ENCODE data around the gene ZRANB2. TPM values are rescaled to one million over a fixed set of nuclear protein-coding genes. Genes with fewer than 3 reads are reported as not detected.

The ZRANB2 gene
- 100 to 1,000 TPM; 110 to 127 TPM for total RNA-seq

- ChIA-PET CTCF (interaction anchor here (0.5 to 1.3 kb wide), 9 partner anchors 10 to 875 kb away, joined by 3 to 6 read pairs (median 3); no protein-coding TSS in a partner anchor), POLR2A (interaction anchor here (0.9 kb wide), 1 partner anchor 18 kb away, joined by 3 read pairs; no protein-coding TSS in a partner anchor)
- H3K9me3 Mint-ChIP-seq: no peaks in the 10 kb centered on the region
- peaks cover 11% of the 10 kb centered on the region for H3K27me3 Mint-ChIP-seq
- peaks cover 31% of the 10 kb centered on the region for H3K4me1 Mint-ChIP-seq
- DNase-seq: peak; percentile 95
- H3K27ac Mint-ChIP-seq: peak within 1 kb of the TSS; percentile 99
- H3K36me3 Mint-ChIP-seq (ENCODE audit: low read depth): peaks cover 23% of the 10 kb centered on the region
- H3K4me3 Mint-ChIP-seq: peak within 1 kb of the TSS; percentile 99
Observed at GRCh38 chr1:71080739-71081696, at the start of gene ZRANB2. ZRANB2 (minus strand) TSS chr1:71081035; CDS start chr1:71080995, 40 bp downstream.

- no peaks in the 10 kb centered on the region for H3K4me1 Mint-ChIP-seq
- H3K27me3 Mint-ChIP-seq: no peaks in the 10 kb centered on the region
- H3K9me3 Mint-ChIP-seq: peaks cover 32% of the 10 kb centered on the region
- H3K36me3 Mint-ChIP-seq (ENCODE audit: low read depth): no peaks in the 10 kb centered on the region
- no peak for DNase-seq
- no peak overlapping the region for H3K27ac Mint-ChIP-seq
- ChIA-PET CTCF (no interaction called here), POLR2A (no interaction called here)
- H3K4me3 Mint-ChIP-seq: no peak overlapping the region
Observed at GRCh38 chr1:71128060-71128459, 47.2 kb upstream of the ZRANB2 start.

- no peaks in the 10 kb centered on the region for H3K36me3 Mint-ChIP-seq (ENCODE audit: low read depth)
- ChIA-PET CTCF (no interaction called here), POLR2A (no interaction called here)
- no peaks in the 10 kb centered on the region for H3K4me1 Mint-ChIP-seq
- H3K27me3 Mint-ChIP-seq: peaks cover 2% of the 10 kb centered on the region
- H3K27ac Mint-ChIP-seq: no peak overlapping the region
- peaks cover 2% of the 10 kb centered on the region for H3K9me3 Mint-ChIP-seq
- no peak overlapping the region for H3K4me3 Mint-ChIP-seq
- DNase-seq: no peak
Observed at GRCh38 chr1:71118086-71118485, 37.3 kb upstream of the ZRANB2 start.

GRCh38 chr1:71116729-71117128, 35.9 kb upstream of the ZRANB2 start:
- DNase-seq: no peak
- no peak overlapping the region for H3K27ac Mint-ChIP-seq
- H3K27me3 Mint-ChIP-seq: peaks cover 2% of the 10 kb centered on the region
- no peaks in the 10 kb centered on the region for H3K4me1 Mint-ChIP-seq
- H3K36me3 Mint-ChIP-seq (ENCODE audit: low read depth): no peaks in the 10 kb centered on the region
- no peak overlapping the region for H3K4me3 Mint-ChIP-seq
- H3K9me3 Mint-ChIP-seq: no peaks in the 10 kb centered on the region
- ChIA-PET POLR2A (no interaction called here), CTCF (no interaction called here)

- H3K9me3 Mint-ChIP-seq: no peaks in the 10 kb centered on the region
- H3K27me3 Mint-ChIP-seq: no peaks in the 10 kb centered on the region
- ChIA-PET CTCF (no interaction called here), POLR2A (no interaction called here)
- H3K27ac Mint-ChIP-seq: no peak overlapping the region
- H3K36me3 Mint-ChIP-seq (ENCODE audit: low read depth): no peaks in the 10 kb centered on the region
- no peaks in the 10 kb centered on the region for H3K4me1 Mint-ChIP-seq
- DNase-seq: no peak
- no peak overlapping the region for H3K4me3 Mint-ChIP-seq
Observed at GRCh38 chr1:71106658-71107322, 26.0 kb upstream of the ZRANB2 start.

GRCh38 chr1:71104417-71104816, 23.6 kb upstream of the ZRANB2 start:
- Mint-ChIP-seq H3K27ac (no peak overlapping the region), H3K27me3 (no peaks in the 10 kb centered on the region), H3K36me3 (ENCODE audit: low read depth) (no peaks in the 10 kb centered on the region), H3K9me3 (no peaks in the 10 kb centered on the region), H3K4me1 (no peaks in the 10 kb centered on the region), H3K4me3 (no peak overlapping the region)
- POLR2A ChIA-PET: no interaction called here
- no peak for DNase-seq
- CTCF ChIA-PET: no interaction called here

DNA sequence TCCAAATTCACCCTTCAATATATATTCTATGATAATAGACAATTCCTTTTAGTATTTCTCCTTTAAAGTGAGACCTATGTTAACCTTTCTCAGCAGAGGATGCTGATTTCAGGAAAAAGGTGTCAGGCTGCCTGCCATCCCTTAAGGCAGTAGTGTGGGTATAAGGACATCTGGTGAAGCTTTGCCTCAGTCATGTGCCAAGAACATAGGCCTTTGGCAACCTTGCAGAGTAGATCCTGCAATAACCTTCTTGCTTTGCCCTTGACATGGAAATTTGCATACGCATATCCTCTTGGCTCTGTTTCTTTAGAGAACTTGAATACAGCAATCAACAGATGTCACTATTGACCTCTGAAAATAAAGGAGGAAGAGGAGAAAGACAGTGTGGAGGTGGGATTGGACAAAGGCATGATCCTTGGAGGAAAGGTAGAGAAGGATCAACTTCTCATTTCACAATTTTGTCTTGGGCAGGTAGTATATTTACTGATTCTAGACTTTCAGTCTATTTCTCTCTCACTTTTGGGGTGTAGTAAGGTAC, 21.1 kb upstream of the ZRANB2 start:
- no peak overlapping the region for H3K4me3 Mint-ChIP-seq
- ChIA-PET POLR2A (no interaction called here), CTCF (no interaction called here)
- no peaks in the 10 kb centered on the region for H3K36me3 Mint-ChIP-seq (ENCODE audit: low read depth)
- no peak overlapping the region for H3K27ac Mint-ChIP-seq
- H3K9me3 Mint-ChIP-seq: no peaks in the 10 kb centered on the region
- peaks cover 6% of the 10 kb centered on the region for H3K27me3 Mint-ChIP-seq
- DNase-seq: no peak
- no peaks in the 10 kb centered on the region for H3K4me1 Mint-ChIP-seq

DNA sequence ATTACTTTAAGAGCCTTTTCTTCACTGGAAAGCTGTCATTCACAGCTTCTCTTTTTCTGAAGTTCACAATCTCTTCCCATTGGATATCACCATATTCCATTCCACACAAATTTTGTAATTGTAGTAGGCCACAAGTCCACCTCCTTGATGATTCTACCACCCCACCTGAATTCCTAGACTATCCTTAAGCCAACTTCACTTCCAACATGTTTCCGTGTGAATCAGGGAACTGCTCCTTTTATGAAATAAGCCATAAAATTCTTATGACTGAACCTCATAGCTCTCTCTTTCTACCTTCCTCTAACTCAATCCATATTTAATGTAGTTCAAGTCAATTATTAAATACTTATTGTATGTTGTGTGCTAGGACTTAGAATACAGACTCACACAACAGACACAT, 16.6 kb upstream of the ZRANB2 start:
- no peak overlapping the region for H3K27ac Mint-ChIP-seq
- CTCF ChIA-PET: no interaction called here

GRCh38 chr1:71094913-71095312, 14.1 kb upstream of the ZRANB2 start:
- no peak overlapping the region for H3K4me3 Mint-ChIP-seq
- ChIA-PET POLR2A (no interaction called here), CTCF (interaction anchor here (1.1 kb wide), 1 partner anchor 341 kb away, joined by 3 read pairs; no protein-coding TSS in a partner anchor)
- no peaks in the 10 kb centered on the region for H3K4me1 Mint-ChIP-seq
- no peaks in the 10 kb centered on the region for H3K36me3 Mint-ChIP-seq (ENCODE audit: low read depth)
- no peak for DNase-seq
- H3K27me3 Mint-ChIP-seq: peaks cover 10% of the 10 kb centered on the region
- no peaks in the 10 kb centered on the region for H3K9me3 Mint-ChIP-seq
- H3K27ac Mint-ChIP-seq: no peak overlapping the region

More for the DNA sequence above, 16.6 kb upstream of the ZRANB2 start:
- H3K27me3 Mint-ChIP-seq: peaks cover 6% of the 10 kb centered on the region
- no peaks in the 10 kb centered on the region for H3K36me3 Mint-ChIP-seq (ENCODE audit: low read depth)
- no peak overlapping the region for H3K4me3 Mint-ChIP-seq
- DNase-seq: no peak
- no peaks in the 10 kb centered on the region for H3K4me1 Mint-ChIP-seq
- POLR2A ChIA-PET: no interaction called here
- no peaks in the 10 kb centered on the region for H3K9me3 Mint-ChIP-seq

GRCh38 chr1:71093938-71094337, 13.1 kb upstream of the ZRANB2 start:
- Mint-ChIP-seq H3K4me1 (no peaks in the 10 kb centered on the region), H3K4me3 (no peak overlapping the region), H3K27me3 (peaks cover 7% of the 10 kb centered on the region), H3K9me3 (no peaks in the 10 kb centered on the region), H3K36me3 (ENCODE audit: low read depth) (no peaks in the 10 kb centered on the region), H3K27ac (no peak overlapping the region)
- POLR2A ChIA-PET: no interaction called here
- CTCF ChIA-PET: interaction anchor here (0.6 kb wide), 1 partner anchor 617 kb away, joined by 3 read pairs; no protein-coding TSS in a partner anchor
- no peak for DNase-seq

GRCh38 chr1:71089536-71090270, 8.9 kb upstream of the ZRANB2 start:
- Mint-ChIP-seq H3K27ac (no peak overlapping the region), H3K9me3 (no peaks in the 10 kb centered on the region), H3K36me3 (ENCODE audit: low read depth) (no peaks in the 10 kb centered on the region), H3K4me1 (no peaks in the 10 kb centered on the region), H3K4me3 (no peak overlapping the region), H3K27me3 (peaks cover 14% of the 10 kb centered on the region)
- POLR2A ChIA-PET: no interaction called here
- CTCF ChIA-PET: no interaction called here
- no peak for DNase-seq

DNA sequence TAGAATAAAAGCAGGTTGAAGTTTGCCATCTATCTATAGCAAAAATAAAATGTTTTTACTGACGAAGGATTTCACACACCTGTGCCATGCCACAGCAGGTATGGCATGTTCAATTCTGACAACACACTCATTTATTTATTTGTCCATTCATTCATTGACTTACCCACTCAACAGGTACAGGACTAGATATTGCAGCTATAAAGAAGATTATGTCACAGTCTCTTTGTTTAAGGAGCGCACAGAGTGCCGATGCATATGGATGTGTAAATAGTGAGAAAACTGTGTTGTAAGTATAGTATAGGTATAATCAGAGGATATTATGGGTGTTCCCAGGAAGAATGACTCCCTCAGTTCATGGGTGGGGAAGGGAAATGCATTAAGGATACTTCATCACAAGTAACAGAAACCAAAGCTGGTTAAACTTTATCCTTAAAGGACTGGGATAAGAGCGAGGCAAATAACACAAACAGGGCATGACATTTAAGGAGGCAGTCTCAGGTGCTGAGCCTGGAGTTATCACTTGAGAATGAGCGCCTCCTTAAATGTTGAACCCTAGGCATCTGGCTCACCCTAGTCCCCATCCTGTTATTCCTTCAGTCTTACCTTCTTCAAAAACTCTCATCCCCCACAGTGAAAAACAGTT, 7.9 kb upstream of the ZRANB2 start:
- no peaks in the 10 kb centered on the region for H3K9me3 Mint-ChIP-seq
- CTCF ChIA-PET: no interaction called here
- H3K27ac Mint-ChIP-seq: no peak overlapping the region
- POLR2A ChIA-PET: no interaction called here
- H3K4me3 Mint-ChIP-seq: no peak overlapping the region
- H3K27me3 Mint-ChIP-seq: peaks cover 16% of the 10 kb centered on the region
- no peaks in the 10 kb centered on the region for H3K4me1 Mint-ChIP-seq
- no peak for DNase-seq
- no peaks in the 10 kb centered on the region for H3K36me3 Mint-ChIP-seq (ENCODE audit: low read depth)

All from activated CD4-positive, alpha-beta T cell treated with anti-CD3 and anti-CD28 coated beads, Interleukin-2, amount 10 ng/mL, durations not matched to agents 7 days and 5 days (primary cell).